HCT116 (cell line): ENCODE data around the gene CDH2. TPM values are rescaled to one million over a fixed set of nuclear protein-coding genes. Genes with fewer than 3 reads are reported as not detected.

Source experiments
- ATAC-seq: fragments of 200-7000 bp; cut with Tn5 transposase; 2 replicates; pipeline ENCODE4 v1.9.1; 2020; ENCODE audit warnings: mild to moderate bottlenecking, moderate library complexity
- BruUV-seq: library from RNA; stranded (reverse); fragments of 400-500 nt; replicated peaks from 2 replicates; lab custom pipeline; 2021; lab: Mats Ljungman, UMichigan
- CTCF ChIA-PET: fragments of 300-600 bp; sonication (Branson Sonifier 250); formaldehyde crosslinking; loops from one replicate; lab custom pipeline; 2021; ENCODE audit warnings: antibody characterized with exemption; lab: Charles Lee
- POLR2A ChIA-PET: fragments of 300-600, 350-600 bp; sonication (Branson Sonifier 250); formaldehyde crosslinking; loops from one replicate; lab custom pipeline; 2021; ENCODE audit warnings: antibody characterized with exemption; lab: Charles Lee
- RAD21 ChIA-PET, 2 experiments: fragments of 300-600 bp; sonication (Branson Sonifier 250); formaldehyde crosslinking; loops; one replicate each; lab custom pipeline; 2023; ENCODE audit warnings: low total read pairs in 2 of 2; ENCODE audit not compliant: uncharacterized antibody in 2 of 2, unreplicated experiment in 2 of 2, low non-redundant PET in 1 of 2; lab: Charles Lee
- DNase-seq: peaks from one replicate; pipeline ENCODE4 v3.0.0-alpha.2; 2010; ENCODE audit warnings: low read depth, low spot score
- H2AFZ ChIP-seq: fragments of 200-600 bp; shearing (Covaris generic), sonication (generic); 2 replicates; pipeline ENCODE4 v1.6.1; 2017; ENCODE audit warnings: low read depth, mixed run types, mixed read lengths, antibody characterized with exemption, low read length; ENCODE audit not compliant: poor library complexity, severe bottlenecking
- H3K27ac ChIP-seq: 2 replicates; pipeline ENCODE4 v1.5.1; 2012; ENCODE audit warnings: low read depth, low read length
- H3K27me3 ChIP-seq: fragments of 200-600 bp; sonication (generic); 2 replicates; pipeline ENCODE4 v1.6.1; 2016; ENCODE audit warnings: mixed run types, low read length, mixed read lengths; ENCODE audit not compliant: insufficient read depth
- H3K36me3 ChIP-seq, 2 experiments: fragments of 200-500 bp in 1 of 2; fragments of 200-600 bp in 1 of 2; sonication (Bioruptor generic) in 1 of 2; sonication (generic) in 1 of 2; 2 replicates each; pipeline versions ENCODE4 v1.5.1 to v1.6.1; 2014 to 2016; ENCODE audit warnings: low read length in 2 of 2, inconsistent platforms in 1 of 2, mixed read lengths in 1 of 2, mixed run types in 1 of 2; ENCODE audit not compliant: insufficient read depth in 2 of 2, control insufficient read depth in 1 of 2
- H3K4me1 ChIP-seq, 2 experiments: fragments of 200-600 bp in 1 of 2; sonication (generic) in 1 of 2; 2 replicates each; pipeline versions ENCODE4 v1.5.1 to v1.6.1; 2012 to 2017; ENCODE audit warnings: low read length in 2 of 2, inconsistent platforms in 1 of 2, mild to moderate bottlenecking in 1 of 2, mixed read lengths in 1 of 2, mixed run types in 1 of 2, moderate library complexity in 1 of 2; ENCODE audit not compliant: insufficient read depth in 2 of 2, control insufficient read depth in 1 of 2
- H3K4me2 ChIP-seq: fragments of 200-600 bp; sonication (generic); 2 replicates; pipeline ENCODE4 v1.6.1; 2017; ENCODE audit warnings: mixed run types, low read length, mixed read lengths
- H3K4me3 ChIP-seq, 2 experiments: fragments of 200-600 bp in 1 of 2; sonication (generic) in 1 of 2; replicated peaks in 1 of 2; 2 replicates each; pipeline ENCODE4 v1.5.1; 2011 to 2016; ENCODE audit warnings: low read length in 2 of 2, control low read depth in 1 of 2, low read depth in 1 of 2, mild to moderate bottlenecking in 1 of 2, mixed read lengths in 1 of 2, mixed run types in 1 of 2
- H3K79me2 ChIP-seq: fragments of 200-600 bp; sonication (generic); 2 replicates; pipeline ENCODE4 v1.6.1; 2017; ENCODE audit warnings: mild to moderate bottlenecking, mixed run types, low read length, moderate library complexity, mixed read lengths; ENCODE audit not compliant: insufficient read depth
- H3K9ac ChIP-seq: fragments of 200-600 bp; sonication (generic); 2 replicates; pipeline ENCODE4 v1.6.1; 2016; ENCODE audit warnings: low read length, mixed read lengths
- H3K9me2 ChIP-seq: fragments of 200-600 bp; sonication (generic), shearing (Covaris generic); 2 replicates; pipeline ENCODE4 v1.6.1; 2017; ENCODE audit warnings: mixed run types, mild to moderate bottlenecking, moderate library complexity; ENCODE audit not compliant: insufficient read depth
- H3K9me3 ChIP-seq, 2 experiments: fragments of 200-500 bp in 1 of 2; fragments of 200-600 bp in 1 of 2; sonication (Bioruptor generic) in 1 of 2; sonication (generic) in 1 of 2; 2 replicates each; pipeline ENCODE4 v1.6.1; 2014 to 2017; ENCODE audit warnings: low read length in 2 of 2, mixed read lengths in 2 of 2, inconsistent platforms in 1 of 2, low read depth in 1 of 2, mild to moderate bottlenecking in 1 of 2, mixed run types in 1 of 2, moderate library complexity in 1 of 2; ENCODE audit not compliant: control insufficient read depth in 1 of 2, insufficient read depth in 1 of 2
- H4K20me1 ChIP-seq: fragments of 200-600 bp; sonication (generic), shearing (Covaris generic); 2 replicates; pipeline ENCODE4 v1.6.1; 2017; ENCODE audit warnings: mixed run types, mild to moderate bottlenecking, moderate library complexity; ENCODE audit not compliant: insufficient read depth
- CBX3 ChIP-seq: IDR thresholded peaks from 2 replicates; pipeline ENCODE4 v1.6.1; 2012; ENCODE audit warnings: low read depth
- CEBPB ChIP-seq: IDR thresholded peaks from 2 replicates; pipeline ENCODE4 v1.6.1; 2012; ENCODE audit warnings: low read depth
- ELF1 ChIP-seq: IDR thresholded peaks from 2 replicates; pipeline ENCODE4 v1.6.1; 2012; ENCODE audit warnings: low read depth, borderline replicate concordance
- RAD21 ChIP-seq: IDR thresholded peaks from 2 replicates; pipeline ENCODE4 v1.6.1; 2012; ENCODE audit warnings: low read depth, mild to moderate bottlenecking
- SIN3A ChIP-seq: IDR thresholded peaks from 2 replicates; pipeline ENCODE4 v1.6.1; 2012; ENCODE audit warnings: low read depth
- SP1 ChIP-seq: IDR thresholded peaks from 2 replicates; pipeline ENCODE4 v1.6.1; 2012; ENCODE audit warnings: low read depth
- ZNF274 ChIP-seq: fragments of 200-500 bp; sonication (Bioruptor generic); IDR thresholded peaks from 2 replicates; pipeline ENCODE4 v1.6.1; 2014; ENCODE audit warnings: mild to moderate bottlenecking, low read depth, low read length, inconsistent platforms
- intact Hi-C: fragments of 100-400 bp; cut with micrococcal nuclease; formaldehyde crosslinking; loops from 2 replicates; pipeline ENCODE4 v1.10.0; 2022
- total RNA-seq: library from RNA; stranded (reverse); gene quantifications from one replicate; pipeline ENCODE4 v1.2.1, GENCODE V29; 2021; ENCODE audit not compliant: unreplicated experiment
- TF ChIP-seq, protein P1 (sequence below): IDR thresholded peaks from 2 replicates; pipeline ENCODE4 v1.6.1; 2011; ENCODE audit warnings: mild to moderate bottlenecking, low read length, moderate library complexity; ENCODE audit not compliant: insufficient replicate concordance; ENCODE audit errors: extremely low read depth

Gene CDH2
- total RNA-seq, 1 experiment from 2014 or later = 0.15 TPM

DNA sequence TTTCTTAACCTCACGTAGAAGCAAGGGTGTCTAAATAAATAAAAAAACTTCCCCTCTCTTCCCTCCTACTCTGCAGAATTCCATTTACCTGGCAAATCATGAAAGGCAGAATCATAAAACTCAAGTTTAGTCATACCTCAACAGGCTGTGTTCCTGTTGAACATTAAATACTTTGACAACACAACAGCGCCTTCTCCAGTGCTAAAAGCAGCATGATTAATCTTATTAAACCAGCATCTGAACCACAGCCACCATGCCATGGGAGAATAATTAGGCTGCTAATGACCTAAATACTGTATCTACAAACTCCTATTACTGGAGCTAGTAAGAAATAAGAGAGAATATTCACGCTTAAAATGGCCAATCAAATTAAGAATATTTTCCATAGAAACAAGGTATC is 68.1 kb downstream of the CDH2 start:
- CTCF ChIA-PET = no interaction called here
- BruUV-seq = no TSS peak
- no peak for DNase-seq

DNA sequence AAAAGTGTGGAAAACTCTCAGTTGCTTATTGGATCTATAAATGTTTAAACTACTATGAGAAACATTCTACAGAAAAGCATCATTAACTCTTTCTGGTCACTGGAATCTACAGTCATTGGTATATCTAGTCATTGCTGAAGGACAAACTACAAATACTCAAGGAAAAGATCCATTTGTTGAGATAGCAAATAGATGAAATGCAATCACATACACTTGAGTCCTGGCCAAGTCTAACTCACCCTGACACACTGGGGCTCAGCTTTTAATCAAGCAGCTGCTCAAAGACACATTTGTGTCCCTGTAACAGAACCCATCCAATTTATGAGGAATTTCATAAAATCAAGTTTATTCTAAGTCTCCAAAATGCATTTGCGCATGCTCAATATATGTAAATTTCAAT is 68.7 kb downstream of the CDH2 start:
- BruUV-seq = no TSS peak
- Histone ChIP-seq H3K9me2 (no peaks in the 10 kb centered on the region), H3K4me3 (no peak overlapping the region), H4K20me1 (no peaks in the 10 kb centered on the region), H3K9ac (no peak overlapping the region), H3K4me2 (no peak overlapping the region), H3K27ac (no peak overlapping the region), H3K79me2 (no peaks in the 10 kb centered on the region), H2AFZ (no peak overlapping the region), H3K4me1 (peaks cover 0 to 3% of the 10 kb centered on the region in 2 experiments; a peak in 1 of 4 replicates), H3K27me3 (no peaks in the 10 kb centered on the region), H3K9me3 (no peaks in the 10 kb centered on the region), H3K36me3 (no peaks in the 10 kb centered on the region)
- intact Hi-C loops = no loop called here
- DNase-seq (no peak), ATAC-seq (no peak)
- RAD21 ChIA-PET = no interaction called here
- POLR2A ChIA-PET = no interaction called here
- no peak for TF ChIP-seq SIN3A
- CTCF ChIA-PET = no interaction called here

More for the DNA sequence above, 68.1 kb downstream of the CDH2 start:
- intact Hi-C loops = no loop called here
- H4K20me1 ChIP-seq = no peaks in the 10 kb centered on the region
- H2AFZ ChIP-seq = no peak overlapping the region
- H3K4me2 ChIP-seq = no peak overlapping the region
- no peaks in the 10 kb centered on the region for H3K36me3 ChIP-seq
- no peak overlapping the region for H3K27ac ChIP-seq
- H3K4me3 ChIP-seq = no peak overlapping the region
- no peak for ATAC-seq
- H3K4me1 ChIP-seq = peaks cover 0 to 3% of the 10 kb centered on the region in 2 experiments; a peak in 1 of 4 replicates
- TF ChIP-seq CEBPB (no peak), CBX3 (no peak), ZNF274 (no peak), RAD21 (0 out of 2 replicates have a peak, but pooled peaks have one; percentile 5), ELF1 (no peak), SP1 (no peak)
- TF ChIP-seq, protein P1, sequence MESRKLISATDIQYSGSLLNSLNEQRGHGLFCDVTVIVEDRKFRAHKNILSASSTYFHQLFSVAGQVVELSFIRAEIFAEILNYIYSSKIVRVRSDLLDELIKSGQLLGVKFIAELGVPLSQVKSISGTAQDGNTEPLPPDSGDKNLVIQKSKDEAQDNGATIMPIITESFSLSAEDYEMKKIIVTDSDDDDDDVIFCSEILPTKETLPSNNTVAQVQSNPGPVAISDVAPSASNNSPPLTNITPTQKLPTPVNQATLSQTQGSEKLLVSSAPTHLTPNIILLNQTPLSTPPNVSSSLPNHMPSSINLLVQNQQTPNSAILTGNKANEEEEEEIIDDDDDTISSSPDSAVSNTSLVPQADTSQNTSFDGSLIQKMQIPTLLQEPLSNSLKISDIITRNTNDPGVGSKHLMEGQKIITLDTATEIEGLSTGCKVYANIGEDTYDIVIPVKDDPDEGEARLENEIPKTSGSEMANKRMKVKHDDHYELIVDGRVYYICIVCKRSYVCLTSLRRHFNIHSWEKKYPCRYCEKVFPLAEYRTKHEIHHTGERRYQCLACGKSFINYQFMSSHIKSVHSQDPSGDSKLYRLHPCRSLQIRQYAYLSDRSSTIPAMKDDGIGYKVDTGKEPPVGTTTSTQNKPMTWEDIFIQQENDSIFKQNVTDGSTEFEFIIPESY = no peak
- no peaks in the 10 kb centered on the region for H3K79me2 ChIP-seq
- H3K9me3 ChIP-seq = no peaks in the 10 kb centered on the region
- H3K27me3 ChIP-seq = no peaks in the 10 kb centered on the region
- no peak overlapping the region for H3K9ac ChIP-seq
- POLR2A ChIA-PET = no interaction called here
- RAD21 ChIA-PET = no interaction called here
- no peaks in the 10 kb centered on the region for H3K9me2 ChIP-seq
